IPS DF 6.9 (cell line): ENCODE measurements around the gene TRAPPC12.
A peak's percentile ranks its signal among the peaks of the same experiment; 100 is the strongest.
"Not testable (repeated sequence)": the region's sequence is repeated elsewhere in the genome, so short reads cannot be mapped to it uniquely, and the experiment has no call there.

ENCODE experiments used
- DNase-seq: peaks from one replicate; pipeline ENCODE4 v3.0.0-alpha.2; 2013; ENCODE audit warnings: low read depth, low spot score
- H3K27ac ChIP-seq: one replicate; pipeline ENCODE4 v1.5.1; 2013; ENCODE audit warnings: low read length, control low read depth
- H3K27me3 ChIP-seq: 2 replicates; pipeline ENCODE4 v1.6.1; 2013; ENCODE audit warnings: mild to moderate bottlenecking, low read length; ENCODE audit not compliant: control insufficient read depth, insufficient read depth
- H3K36me3 ChIP-seq: 2 replicates; pipeline ENCODE4 v1.6.1; 2013; ENCODE audit warnings: low read length; ENCODE audit not compliant: control insufficient read depth, insufficient read depth
- H3K4me1 ChIP-seq: 2 replicates; pipeline ENCODE4 v1.6.1; 2013; ENCODE audit warnings: low read length; ENCODE audit not compliant: control insufficient read depth, insufficient read depth
- H3K4me3 ChIP-seq: 2 replicates; pipeline ENCODE4 v1.5.1; 2013; ENCODE audit warnings: mild to moderate bottlenecking, low read length
- H3K9me3 ChIP-seq: 2 replicates; pipeline ENCODE4 v1.6.1; 2013; ENCODE audit warnings: low read length, inconsistent platforms; ENCODE audit not compliant: control insufficient read depth, insufficient read depth
- WGBS: extraction: QIAGEN DNeasy Blood & Tissue Kit; methylation state at CpG from one replicate; pipeline ENCODE4 v1.1.7; 2013; ENCODE audit warnings: mixed read lengths, missing lambda C conversion rate; ENCODE audit not compliant: insufficient read length, insufficient coverage; 5-methylcytosine and 5-hydroxymethylcytosine counted together

The TRAPPC12 gene

DNA sequence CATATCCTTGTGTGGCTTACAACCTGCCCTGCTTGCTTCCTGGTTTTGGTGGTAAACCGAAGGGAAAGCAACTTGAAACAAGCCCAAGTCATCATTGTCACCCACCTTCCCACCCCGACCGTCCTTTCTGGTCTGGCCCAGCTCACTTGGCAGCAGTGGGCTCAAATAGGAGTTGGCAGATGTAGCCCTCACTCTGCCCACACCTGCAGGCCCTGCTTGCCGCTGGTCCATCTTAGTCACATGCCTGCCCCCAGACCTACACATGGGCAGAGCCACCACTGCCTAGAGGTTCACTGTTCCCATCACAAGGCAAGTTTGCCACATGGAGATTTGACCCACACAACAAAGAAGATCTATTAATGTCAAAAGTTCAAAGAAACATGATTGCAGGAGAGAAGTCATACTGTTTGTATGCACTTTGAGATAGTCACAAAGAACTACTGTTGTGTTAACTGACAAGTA is 11.2 kb upstream of the TRAPPC12 start:
- Histone ChIP-seq H3K27me3 (no peaks in the 10 kb centered on the region), H3K27ac (no peak overlapping the region), H3K9me3 (no peaks in the 10 kb centered on the region), H3K4me1 (no peaks in the 10 kb centered on the region), H3K36me3 (no peaks in the 10 kb centered on the region), H3K4me3 (no peak overlapping the region)
- DNase-seq, result no peak
- no CpG with 5 or more reads among the region's 4 CpGs for WGBS

DNA sequence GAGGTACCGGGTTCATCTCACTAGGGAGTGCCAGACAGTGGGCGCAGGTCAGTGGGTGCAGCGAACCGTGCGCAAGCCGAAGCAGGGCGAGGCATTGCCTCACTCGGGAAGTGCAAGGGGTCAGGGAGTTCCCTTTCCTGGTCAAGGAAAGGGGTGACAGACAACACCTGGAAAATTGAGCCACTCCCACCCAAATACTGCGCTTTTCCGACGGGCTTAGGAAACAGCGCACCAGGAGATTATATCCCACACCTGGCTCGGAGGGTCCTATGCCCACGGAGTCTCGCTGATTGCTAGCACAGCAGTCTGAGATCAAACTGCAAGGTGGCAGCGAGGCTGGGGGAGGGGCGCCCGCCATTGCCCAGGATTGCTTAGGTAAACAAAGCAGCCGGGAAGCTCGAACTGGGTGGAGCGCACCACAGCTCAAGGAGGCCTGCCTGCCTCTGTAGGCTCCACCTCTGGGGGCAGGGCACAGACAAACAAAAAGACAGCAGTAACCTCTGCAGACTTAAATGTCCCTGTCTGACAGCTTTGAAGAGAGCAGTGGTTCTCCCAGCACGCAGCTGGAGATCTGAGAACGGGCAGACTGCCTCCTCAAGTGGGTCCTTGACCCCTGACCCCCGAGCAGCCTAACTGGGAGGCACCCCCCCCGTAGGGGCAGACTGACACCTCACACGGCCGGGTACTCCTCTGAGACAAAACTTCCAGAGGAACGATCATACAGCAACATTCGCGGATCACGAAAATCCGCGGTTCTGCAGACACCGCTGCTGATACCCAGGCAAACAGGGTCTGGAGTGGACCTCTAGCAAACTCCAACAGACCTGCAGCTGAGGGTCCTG is 9.9 kb upstream of the TRAPPC12 start:
- no CpG with 5 or more reads among the region's 34 CpGs for WGBS
- not testable (repeated sequence) for H3K36me3 ChIP-seq, DNase-seq, H3K27ac ChIP-seq, H3K4me1 ChIP-seq, H3K9me3 ChIP-seq, H3K4me3 ChIP-seq, H3K27me3 ChIP-seq

DNA sequence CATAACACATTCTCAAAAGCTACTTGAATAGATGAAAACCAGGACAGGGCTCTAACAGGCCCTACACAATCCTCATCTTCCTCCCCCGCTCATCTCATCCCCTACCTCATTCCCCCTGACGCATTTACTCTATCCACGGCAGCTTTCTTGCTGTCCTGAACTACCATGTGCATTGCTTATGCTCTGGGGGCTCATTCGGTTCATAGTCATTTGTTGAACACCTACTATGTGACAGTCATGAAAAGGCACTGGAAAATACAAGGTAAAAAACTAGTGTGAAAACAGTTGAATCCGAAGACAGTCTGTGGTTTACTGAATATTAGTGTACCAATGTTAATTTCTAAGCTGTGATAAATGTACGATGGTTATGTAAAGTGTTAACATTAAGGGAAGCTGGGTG is 2.7 kb upstream of the TRAPPC12 start:
- H3K27ac ChIP-seq, result no peak overlapping the region
- no peaks in the 10 kb centered on the region for H3K27me3 ChIP-seq
- H3K4me3 ChIP-seq, result no peak overlapping the region
- H3K36me3 ChIP-seq, result no peaks in the 10 kb centered on the region
- no peaks in the 10 kb centered on the region for H3K4me1 ChIP-seq
- DNase-seq, result no peak
- no peaks in the 10 kb centered on the region for H3K9me3 ChIP-seq
- 100% methylated on average over 2 of the region's 6 CpGs for WGBS

- Histone ChIP-seq H3K27ac (no peak overlapping the region), H3K36me3 (no peaks in the 10 kb centered on the region), H3K4me3 (peak overlapping the region; percentile 98), H3K27me3 (no peaks in the 10 kb centered on the region), H3K4me1 (no peaks in the 10 kb centered on the region), H3K9me3 (no peaks in the 10 kb centered on the region)
- no CpG with 5 or more reads among the region's 8 CpGs for WGBS
- DNase-seq, result no peak
These were observed 2.2 kb upstream of the TRAPPC12 start for GRCh38 chr2:3377279-3377611.

- Histone ChIP-seq H3K9me3 (no peaks in the 10 kb centered on the region), H3K4me3 (peak within 1 kb of the TSS; percentile 98), H3K27ac (no peak within 1 kb of the TSS), H3K27me3 (no peaks in the 10 kb centered on the region), H3K4me1 (no peaks in the 10 kb centered on the region), H3K36me3 (no peaks in the 10 kb centered on the region)
- WGBS, result no CpG with 5 or more reads among the region's 57 CpGs
- DNase-seq, result peak; percentile 93
These were observed 1.7 kb upstream of the TRAPPC12 start, which contains the start of gene EIPR1 for GRCh38 chr2:3377612-3378432. Gene EIPR1, minus strand, starts transcription at chr2:3377818. Its CDS starts 129 bp downstream, at chr2:3377689.

DNA sequence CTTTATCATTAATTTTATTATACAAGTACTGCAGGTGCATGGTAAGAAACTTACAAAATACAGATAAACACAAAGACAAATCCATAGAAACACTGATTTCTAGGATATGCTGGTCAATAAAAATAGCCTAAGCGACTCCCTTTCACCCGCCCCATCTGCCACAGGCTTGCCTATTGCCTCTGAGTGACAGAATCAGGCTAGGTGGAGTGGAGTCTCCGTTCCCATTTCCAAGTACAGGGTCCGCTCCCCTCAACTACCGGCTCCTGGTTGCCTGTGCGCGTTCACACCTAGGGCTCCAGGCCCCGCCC is 201 bp upstream of the TRAPPC12 start:
- no peaks in the 10 kb centered on the region for H3K4me1 ChIP-seq
- DNase-seq, result no peak
- peak overlapping the region; percentile 89; the same call in 1 of the 2 replicates for H3K4me3 ChIP-seq
- H3K27me3 ChIP-seq, result no peaks in the 10 kb centered on the region
- no peaks in the 10 kb centered on the region for H3K36me3 ChIP-seq
- no peaks in the 10 kb centered on the region for H3K9me3 ChIP-seq
- no peak overlapping the region for H3K27ac ChIP-seq
- WGBS, result no CpG with 5 or more reads among the region's 8 CpGs

DNA sequence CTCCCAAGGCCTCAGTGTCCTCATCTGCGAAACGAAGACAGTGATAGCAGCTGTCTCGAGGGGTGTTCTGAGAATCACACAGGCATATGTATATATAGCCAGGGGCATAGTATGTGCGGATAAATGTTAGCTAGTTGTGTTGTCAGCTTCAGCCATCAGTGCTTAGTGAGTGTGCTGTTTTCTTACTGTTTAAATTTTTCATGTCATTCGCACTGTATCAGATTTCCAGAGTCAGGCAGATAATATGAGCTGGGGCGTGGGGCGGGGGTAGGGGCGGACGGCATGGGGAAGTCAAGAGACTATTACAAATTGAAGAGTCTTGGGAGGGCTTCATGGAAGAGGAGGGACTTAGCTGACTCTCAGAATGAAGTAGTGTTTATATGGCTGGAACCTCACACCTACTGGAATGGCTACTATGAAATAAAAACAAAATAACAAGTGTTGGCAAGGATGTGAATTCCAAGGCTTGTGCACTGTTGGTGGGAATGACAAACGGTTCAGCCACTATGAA is 7.0 kb downstream of the TRAPPC12 start:
- no CpG with 5 or more reads among the region's 10 CpGs for WGBS
- no peak for DNase-seq
- no peak overlapping the region for H3K4me3 ChIP-seq
- no peaks in the 10 kb centered on the region for H3K9me3 ChIP-seq
- H3K36me3 ChIP-seq, result peaks cover 22% of the 10 kb centered on the region
- H3K27me3 ChIP-seq, result no peaks in the 10 kb centered on the region
- no peak overlapping the region for H3K27ac ChIP-seq
- no peaks in the 10 kb centered on the region for H3K4me1 ChIP-seq

DNA sequence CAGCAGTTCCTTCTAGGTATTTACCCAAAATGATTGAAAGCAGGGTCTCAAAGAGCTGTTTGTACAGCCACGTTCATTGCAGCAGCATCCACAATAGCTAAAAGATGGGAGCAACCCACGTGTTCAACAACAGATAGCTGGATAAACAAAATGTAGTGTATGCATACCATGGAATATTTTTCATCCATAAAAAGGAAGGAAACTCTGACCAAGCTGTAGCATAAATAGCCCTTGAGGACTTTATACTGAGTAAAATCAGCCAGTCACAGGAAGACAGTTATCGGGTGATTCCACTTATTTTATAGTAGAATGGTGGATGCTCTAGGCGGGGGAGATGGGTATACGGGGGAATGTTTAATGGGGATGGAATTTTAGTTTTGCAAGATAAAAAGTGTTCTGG is 7.5 kb downstream of the TRAPPC12 start:
- Histone ChIP-seq H3K4me1 (no peaks in the 10 kb centered on the region), H3K4me3 (no peak overlapping the region), H3K27me3 (no peaks in the 10 kb centered on the region), H3K27ac (no peak overlapping the region), H3K36me3 (peaks cover 22% of the 10 kb centered on the region), H3K9me3 (no peaks in the 10 kb centered on the region)
- WGBS, result 100% methylated on average over 2 of the region's 5 CpGs
- no peak for DNase-seq

DNA sequence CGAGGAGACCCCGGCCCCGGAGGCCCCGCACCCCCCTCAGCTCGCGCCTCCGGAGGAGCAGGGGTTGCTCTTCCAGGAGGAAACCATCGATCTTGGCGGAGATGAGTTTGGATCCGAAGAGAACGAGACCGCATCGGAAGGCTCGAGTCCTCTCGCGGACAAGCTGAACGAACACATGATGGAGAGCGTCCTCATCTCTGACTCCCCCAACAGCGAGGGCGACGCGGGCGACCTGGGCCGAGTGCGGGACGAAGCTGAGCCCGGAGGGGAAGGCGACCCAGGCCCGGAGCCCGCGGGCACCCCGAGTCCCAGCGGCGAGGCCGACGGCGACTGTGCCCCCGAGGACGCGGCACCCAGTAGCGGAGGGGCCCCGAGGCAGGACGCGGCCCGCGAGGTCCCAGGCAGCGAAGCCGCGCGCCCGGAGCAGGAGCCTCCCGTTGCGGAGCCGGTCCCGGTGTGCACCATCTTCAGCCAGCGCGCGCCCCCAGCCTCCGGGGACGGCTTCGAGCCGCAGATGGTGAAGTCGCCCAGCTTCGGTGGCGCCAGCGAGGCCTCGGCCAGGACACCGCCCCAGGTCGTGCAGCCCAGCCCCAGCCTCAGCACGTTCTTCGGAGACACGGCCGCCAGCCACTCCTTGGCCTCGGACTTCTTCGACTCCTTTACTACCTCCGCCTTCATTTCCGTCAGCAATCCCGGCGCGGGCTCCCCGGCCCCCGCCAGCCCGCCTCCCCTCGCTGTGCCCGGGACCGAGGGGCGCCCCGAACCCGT is 8.3 kb downstream of the TRAPPC12 start:
- Histone ChIP-seq H3K4me1 (no peaks in the 10 kb centered on the region), H3K27me3 (no peaks in the 10 kb centered on the region), H3K4me3 (no peak overlapping the region), H3K27ac (no peak overlapping the region), H3K9me3 (no peaks in the 10 kb centered on the region), H3K36me3 (peaks cover 22% of the 10 kb centered on the region)
- WGBS, result no CpG with 5 or more reads among the region's 89 CpGs
- DNase-seq, result no peak

- Histone ChIP-seq H3K27ac (no peak overlapping the region), H3K4me1 (no peaks in the 10 kb centered on the region), H3K27me3 (no peaks in the 10 kb centered on the region), H3K36me3 (peaks cover 22% of the 10 kb centered on the region), H3K9me3 (no peaks in the 10 kb centered on the region), H3K4me3 (no peak overlapping the region)
- no CpG with 5 or more reads among the region's 31 CpGs for WGBS
- no peak for DNase-seq
These were observed 8.9 kb downstream of the TRAPPC12 start for GRCh38 chr2:3388412-3388738.
